Stimulated activated CD4-positive, alpha-beta T cell treated with anti-CD3 and anti-CD28 coated beads, TNF-alpha, amount 100 ng/mL, for 48 hours (primary cell): ENCODE data around the gene CLDN5.
"Not testable (repeated sequence)": the region's sequence is repeated elsewhere in the genome, so short reads cannot be mapped to it uniquely, and the experiment has no call there.

ENCODE experiments used
- DNase-seq, 3 donors: peaks; one replicate each; pipeline ENCODE4 v3.0.0-alpha.2; 2020; ENCODE audit warnings: low read depth in 3 of 3

The CLDN5 gene

DNA sequence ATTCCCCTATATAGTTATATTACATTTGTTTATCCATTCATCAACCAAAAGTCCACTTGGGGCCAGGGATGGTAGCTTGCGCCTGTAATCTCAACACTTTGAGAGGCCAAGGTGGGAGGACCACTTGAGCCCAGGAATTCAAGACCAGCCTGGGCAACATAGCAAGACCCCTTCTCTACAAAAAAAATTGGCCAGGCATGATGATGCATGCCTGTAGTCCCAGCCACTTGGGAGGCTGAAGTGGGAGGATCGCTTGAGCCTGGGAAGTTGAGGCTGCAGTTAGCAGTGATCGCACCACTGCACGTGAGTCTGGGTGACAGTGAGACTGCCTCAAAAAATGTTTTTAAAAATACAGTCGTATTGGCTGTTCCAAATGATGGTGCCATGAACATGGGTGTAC lies 24.2 kb upstream of the CLDN5 start:
- not testable (repeated sequence) for DNase-seq

DNA sequence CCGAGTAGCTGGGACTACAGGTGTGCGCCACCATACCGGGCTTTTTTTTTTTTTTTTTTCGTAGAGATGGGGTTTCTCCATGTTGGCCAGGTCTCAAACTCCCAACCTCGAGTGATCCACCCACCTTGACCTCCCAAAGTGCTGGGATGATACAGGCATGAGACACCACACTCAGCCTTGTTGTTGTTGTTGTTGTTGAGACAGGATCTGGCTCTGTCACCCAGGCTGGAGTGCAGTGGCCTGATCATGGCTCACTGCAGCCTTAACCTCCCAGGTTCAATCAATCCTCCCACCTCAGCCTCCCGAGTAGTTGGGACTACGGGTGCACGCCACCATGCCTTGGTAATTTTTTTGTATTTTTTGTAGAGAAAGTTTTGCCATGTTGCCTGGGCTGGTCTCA lies 23.4 kb upstream of the CLDN5 start:
- no peak for DNase-seq

DNA sequence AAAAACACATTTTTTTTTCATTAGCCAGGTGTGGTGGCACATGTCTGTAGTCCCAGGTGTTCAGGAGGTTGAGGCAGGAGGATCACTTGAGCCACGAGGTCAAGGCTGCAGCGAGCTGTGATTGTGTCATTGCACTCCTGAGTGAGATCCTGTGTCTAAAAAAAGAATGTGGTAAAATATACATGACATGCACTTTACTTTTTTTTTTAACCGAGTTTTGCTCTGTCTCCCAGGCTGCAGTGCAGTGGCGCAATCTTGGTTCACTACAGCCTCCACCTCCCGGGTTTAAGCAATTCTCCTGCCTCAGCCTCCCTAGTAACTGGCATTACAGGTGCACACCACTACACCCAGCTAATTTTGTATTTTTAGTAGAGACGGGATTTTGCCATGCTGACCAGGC lies 22.5 kb upstream of the CLDN5 start:
- DNase-seq, result no peak

DNA sequence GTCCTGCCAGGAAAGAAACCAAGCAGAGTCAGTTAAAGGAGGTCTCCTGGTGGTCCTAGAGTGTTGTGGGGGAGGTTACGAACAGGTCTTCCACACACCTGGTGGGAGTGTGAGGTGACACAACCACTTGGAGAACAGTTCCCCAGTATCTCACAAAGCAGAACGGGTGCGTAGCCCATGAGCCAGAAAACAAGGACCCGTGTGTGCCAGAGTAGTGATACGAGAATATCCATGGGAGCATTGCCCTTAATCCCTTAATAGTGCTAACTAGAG lies 21.7 kb upstream of the CLDN5 start:
- DNase-seq, result no peak

DNA sequence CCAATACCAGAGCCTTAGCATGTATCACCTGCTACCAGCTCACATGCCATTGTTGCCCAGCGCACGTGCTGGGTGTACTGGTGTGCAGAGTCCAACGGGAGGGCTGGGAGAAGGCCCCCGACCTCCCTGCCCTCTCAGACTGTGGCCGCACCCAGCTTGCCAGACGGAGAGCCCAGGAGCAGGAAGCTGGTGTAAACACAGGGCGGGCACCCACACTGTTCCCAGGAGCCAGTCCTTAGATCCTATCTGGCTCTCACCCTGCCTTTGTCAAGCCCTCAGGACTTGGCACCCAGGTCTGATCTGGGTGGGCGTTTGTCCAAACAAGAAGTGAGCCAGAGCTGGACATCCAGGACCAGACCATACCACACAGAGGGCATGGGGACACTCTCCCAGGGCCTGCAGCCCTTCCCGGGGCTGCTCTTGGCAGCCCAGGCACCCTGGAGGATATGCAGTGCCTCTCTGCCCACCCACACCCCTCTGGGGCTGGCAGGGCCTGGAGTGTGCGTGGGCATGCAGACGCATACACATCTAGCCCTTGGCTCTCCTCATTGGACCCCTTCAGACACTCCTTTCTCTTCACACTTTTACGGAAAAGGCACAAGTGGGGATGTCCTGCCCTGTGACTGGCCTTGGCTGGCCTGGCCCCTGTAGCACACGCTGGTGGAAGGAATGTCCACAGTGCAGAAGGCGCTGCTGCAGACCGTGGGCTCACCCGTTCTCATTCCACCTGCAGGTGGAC lies 19.9 kb upstream of the CLDN5 start:
- DNase-seq, result no peak

DNA sequence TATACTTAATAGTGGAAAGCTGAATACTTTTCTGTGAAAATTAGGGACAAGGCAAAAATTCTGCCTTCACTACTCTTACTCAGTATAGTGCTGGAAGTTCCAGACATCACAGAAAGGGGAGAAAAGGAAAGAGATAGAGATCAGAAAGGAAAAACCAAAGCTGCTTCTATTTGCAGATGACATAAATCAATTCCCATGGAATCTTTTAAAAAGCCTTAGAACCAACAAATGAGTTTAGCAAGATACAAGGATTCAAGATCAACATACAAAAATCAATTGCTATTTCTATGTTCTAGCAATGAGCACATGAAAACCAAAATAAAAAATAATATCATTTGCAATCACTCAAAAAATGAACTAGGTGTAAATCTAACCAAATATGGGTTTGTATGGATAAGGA lies 16.2 kb upstream of the CLDN5 start:
- no peak for DNase-seq

DNA sequence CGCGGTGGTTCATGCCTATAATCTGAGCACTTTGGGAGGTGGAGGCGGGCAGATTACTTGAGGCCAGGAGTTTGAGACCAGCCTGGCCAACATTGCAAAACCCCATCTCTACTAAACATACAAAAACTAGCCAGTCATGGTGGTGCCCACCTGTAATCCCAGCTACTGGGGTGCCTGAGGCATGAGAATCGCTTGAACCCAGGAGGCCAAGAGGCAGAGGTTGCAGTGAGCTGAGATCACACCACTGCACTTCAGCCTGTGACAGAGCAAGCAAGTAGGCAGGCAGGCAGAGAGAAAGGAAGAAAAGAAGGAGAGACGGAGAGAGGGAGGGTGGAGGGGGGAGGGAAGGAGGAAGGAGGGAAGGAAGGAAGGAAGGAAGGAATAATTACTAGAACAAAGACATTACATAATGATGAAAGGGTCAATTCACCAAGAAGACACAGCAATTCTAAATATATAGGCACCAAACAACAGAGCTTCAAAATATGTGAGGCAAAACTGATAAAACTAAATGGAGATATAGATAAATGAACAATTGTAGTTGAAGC lies 13.8 kb upstream of the CLDN5 start:
- DNase-seq, result no peak

DNA sequence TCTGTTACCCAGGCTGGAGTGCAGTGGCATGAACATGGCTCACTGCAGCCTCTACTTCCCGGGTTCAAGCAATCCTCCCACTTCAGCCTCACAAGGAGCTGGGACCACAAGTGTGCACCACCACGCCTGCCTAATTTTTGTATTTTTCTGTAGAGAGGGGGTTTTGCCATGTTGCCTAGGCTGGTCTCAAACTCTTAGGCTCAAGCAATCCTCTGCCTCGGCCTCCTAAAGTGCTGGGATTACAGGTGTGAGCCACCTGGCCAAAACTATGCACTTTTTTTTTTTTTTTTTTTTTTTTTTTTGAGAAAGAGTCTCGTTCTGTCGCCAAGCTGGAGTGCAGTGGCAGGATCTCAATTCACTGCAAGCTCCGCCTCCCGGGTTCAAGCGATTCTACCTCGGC lies 12.4 kb upstream of the CLDN5 start:
- DNase-seq, result no peak

DNA sequence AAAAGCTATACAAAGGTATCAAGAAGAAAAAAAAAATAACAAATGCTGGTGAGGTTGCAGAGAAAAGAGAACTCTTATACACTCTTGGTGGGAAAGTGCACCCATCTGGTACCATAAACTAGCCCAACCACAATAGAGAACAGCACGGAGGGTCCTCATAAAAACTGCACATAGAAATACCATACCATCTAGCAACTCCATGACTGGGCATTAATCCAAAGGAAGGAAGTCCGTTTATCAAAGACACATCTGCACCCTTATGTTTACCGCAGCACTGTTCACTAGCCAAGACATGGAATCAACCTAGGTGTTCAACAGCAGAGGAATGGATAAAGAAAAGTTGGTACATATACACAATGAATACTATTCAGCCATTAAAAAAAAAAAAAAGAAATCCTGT lies 10.8 kb upstream of the CLDN5 start:
- no peak for DNase-seq

DNA sequence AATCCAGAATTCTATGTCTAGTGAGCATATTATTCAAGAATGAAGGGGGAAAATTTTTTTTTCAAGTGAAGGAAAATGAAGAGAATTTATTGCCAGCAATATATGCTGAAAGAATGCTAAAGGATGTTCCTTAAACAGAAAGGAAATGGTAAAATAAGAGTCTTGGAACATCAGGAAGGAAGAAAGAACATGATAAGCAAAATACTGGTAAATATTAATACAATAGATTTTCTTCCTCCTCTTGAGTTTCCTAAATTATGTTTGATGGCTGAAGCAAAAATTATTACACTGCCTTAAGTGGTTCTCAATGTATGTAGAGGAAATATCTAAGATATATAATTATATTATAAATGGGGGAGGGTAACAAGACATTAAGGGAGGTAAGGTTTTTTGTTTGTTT lies 9.6 kb upstream of the CLDN5 start:
- no peak for DNase-seq

DNA sequence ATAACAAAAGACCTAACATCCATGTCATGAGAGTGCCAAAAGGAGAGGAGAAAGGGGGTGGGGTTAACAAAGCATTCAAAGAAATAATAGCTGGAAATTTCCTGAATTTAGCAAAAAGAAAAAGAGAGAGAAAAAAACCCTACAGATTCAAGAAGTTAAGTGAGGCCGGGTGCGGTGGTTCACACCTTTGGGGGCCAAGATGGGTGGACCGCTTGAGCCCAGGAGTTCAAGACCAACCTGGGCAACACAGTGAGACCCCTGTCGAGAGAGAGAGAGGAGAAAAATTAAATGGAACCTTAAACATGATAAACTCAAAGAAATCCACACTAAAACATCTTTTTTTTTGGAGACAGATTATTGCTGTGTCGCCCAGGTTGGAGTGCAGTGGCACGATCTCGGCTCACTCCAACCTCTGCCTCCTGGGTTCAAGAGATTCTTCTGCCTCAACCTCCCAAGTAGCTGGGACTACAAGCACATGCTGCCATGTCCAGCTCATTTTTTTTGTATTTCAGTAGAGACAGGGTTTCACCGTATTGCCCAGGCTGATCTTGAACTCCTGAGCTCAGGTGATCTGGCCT lies 8.9 kb upstream of the CLDN5 start:
- DNase-seq, result no peak

DNA sequence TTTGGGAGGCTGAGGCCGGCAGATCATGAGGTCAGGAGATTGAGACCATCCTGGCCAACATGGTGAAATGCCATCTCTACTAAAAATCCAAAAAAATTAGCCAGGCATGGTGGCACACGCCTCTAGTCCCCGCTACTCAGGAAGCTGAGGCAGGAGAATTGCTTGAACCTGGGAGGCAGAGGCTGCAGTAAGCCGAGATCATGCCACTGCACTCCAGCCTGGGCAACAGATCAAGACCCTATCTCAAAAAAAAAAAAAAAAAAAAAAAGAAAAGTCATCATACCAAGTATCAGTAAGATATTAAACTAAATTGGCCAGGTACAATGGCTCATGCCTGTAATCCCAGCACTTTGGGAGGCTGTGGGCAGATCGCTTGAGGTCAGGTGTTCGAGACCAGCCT lies 7.1 kb upstream of the CLDN5 start:
- not testable (repeated sequence) for DNase-seq

DNA sequence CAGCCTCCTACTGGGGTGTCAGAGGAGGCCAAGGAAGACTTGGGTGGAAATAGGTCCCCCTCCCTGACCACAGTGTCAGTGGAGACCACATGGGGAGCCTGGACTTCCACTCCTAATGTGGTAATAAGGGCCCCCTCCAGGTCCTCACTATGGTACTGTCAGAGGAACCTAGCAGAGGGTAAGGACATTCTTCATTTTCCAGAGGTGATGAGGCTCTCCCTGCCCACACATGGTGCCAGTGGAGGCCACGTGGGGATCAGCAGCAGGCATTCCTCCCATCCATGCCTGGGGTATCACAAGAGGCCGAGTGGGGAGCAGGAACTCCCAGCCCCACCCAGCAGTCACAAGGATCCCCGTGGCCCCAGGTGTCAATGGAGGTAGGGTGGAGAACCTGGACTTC lies 6.5 kb upstream of the CLDN5 start:
- no peak for DNase-seq

DNA sequence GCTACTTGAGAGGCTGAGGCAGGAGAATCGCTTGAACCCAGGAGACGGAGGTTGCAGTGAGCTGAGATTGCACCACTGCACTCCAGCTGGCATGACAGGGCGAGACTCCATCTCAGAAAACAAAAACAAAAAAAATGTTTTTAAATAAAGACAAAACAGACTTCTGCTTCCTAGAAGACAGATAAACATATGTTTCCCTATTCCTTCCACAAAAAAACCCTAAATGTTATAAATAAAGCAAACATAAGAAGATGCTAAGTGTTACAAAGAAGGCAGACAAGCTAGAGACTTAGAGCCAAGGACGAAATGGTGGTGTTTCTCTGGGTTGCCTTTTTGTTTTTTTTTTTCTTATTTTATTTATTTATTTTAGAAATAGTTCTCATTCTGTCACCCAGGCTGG lies 5.6 kb upstream of the CLDN5 start:
- DNase-seq, result no peak

DNA sequence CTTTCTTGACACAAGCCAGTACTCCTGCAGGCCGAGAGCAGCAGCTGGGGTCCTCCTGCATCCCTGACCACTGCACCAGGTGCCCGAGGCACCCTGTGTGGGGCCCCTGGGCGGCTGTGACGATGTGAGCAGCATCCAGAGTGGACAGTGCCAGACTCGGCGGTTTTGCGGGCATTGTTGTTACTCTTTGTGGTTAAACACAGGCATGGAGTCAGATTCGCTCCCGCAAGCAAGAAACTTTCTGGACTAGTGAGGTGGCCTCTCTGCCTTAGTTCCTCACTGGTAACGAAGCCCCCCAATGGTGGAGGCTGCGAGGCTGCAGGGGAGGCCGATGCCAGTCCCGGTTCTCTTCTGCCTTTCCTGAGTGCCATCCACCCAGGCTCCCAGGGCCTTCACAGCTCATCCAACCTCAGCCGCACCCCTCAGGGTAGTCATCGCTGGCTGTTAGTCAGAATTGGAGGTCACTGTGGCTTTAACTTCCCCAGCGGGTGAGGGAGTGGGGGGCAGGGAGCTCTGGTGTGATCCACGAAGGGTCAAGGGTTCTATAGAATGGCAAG lies 3.7 kb upstream of the CLDN5 start:
- DNase-seq, result no peak

DNA sequence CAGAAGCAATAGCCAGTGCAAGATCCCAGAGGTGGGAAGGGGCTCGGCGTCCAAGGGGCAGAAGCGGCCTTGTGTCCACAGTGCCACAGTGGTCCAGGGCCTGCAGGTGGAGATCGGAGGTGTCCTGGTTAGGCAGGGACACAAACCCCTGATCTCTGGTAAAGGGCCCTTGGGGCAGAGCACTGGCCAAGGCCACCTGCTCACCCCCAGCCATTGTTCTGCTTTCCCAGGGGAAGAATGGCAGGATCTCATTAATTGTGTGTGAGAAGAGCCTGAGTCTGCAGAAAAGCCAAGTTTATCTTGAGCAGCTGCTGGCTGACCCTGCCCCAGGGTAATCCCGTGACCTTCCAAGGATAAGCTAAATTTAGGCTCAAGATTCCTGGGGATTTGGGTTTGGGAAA lies 3.1 kb upstream of the CLDN5 start:
- DNase-seq, result no peak

DNA sequence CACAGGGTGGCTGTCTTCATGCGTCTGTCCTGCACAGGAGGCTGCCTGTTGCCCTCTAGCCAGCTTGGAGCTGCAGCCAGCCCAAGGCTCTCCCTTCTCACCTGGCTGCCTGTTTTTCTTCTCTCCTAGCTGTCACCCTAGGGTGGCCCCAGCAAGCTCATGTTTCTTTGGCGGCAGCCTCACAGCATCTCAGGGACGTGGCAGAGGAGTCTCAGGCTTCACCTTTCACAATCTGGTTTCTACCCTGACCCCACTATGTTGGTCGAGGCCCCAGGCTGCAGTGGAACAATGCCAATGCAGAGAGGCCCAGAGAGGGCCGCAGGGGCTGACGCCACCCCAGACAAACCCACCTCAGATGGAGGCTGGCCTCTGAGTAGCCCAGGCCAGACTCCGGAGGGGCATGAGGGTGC lies 2.5 kb upstream of the CLDN5 start:
- DNase-seq, result no peak

DNA sequence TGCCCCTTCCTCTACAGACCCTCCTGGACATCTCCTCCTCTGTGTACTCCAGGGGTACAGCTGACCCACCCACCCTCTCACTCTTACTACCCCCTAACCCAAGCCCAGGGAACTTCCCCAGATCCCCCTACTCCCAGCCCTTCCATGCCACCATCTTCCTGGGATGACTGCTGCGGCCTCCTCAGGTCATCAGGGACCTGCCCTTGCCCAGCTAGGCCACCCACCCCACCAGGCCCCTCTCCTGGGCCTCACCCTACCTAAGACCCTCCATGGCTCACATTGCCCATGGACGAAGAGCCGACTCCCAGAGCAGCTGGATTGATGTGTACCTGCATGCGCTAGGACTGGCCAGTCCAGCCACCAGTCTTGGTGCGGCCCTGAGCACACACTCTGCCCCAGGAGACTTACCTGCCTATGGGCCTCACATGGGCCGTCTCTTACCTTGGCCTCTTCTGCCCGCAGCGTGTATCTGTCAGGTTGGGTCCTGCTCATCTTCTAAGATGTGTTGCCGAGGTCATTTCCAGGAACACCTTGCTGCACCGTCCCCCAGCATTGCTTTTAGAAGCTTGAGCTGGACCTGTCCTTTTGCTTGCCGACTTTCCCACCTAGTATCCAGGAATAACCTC lies 2.0 kb upstream of the CLDN5 start:
- DNase-seq, result no peak

DNA sequence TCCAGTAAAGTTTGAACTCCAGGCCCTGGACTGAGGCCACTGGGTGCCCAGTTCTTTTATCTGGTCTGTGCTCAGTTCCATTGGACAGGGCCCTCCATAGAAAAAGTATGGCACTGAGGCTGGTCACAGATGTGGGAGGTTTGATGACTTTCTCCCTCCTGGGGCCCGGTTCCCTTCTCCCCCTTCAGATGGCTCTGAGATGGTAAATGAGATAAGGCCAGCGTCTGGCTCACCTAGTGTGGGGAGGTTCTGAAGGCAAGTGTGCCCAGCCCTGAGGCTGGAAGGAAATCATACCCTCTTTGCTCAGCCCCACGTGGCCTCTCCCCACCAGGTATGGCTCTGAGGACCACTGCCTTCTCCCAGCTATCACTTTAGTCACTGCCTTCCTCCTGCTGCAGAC lies 1.5 kb upstream of the CLDN5 start:
- no peak for DNase-seq

DNA sequence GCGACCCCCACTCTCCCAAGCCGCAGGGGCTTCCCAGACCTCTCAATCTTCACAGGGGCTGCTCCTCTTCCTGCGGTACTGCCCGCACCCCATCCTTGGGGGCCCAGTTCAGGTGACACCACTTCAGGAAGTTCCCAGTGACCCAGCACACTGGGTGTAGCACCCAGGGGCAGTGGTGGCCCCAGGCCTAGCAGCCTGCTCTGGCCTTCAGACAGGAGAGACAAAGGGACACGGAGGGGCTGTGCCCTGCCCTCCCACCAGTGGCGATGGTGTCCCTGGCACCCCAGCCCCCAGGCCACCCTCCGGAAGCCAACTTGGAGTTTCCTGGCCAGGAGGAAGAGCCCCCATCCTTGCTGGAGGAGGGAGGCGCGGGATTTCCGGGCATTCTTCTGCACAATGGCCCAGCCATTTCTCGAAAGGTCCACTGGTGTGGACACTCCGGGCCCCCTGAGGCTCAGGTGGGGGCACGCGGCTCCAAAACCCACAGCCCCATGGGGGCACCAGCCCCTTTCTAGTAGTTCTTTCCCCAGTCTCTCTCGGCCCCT lies 978 bp upstream of the CLDN5 start:
- DNase-seq, result no peak

DNA sequence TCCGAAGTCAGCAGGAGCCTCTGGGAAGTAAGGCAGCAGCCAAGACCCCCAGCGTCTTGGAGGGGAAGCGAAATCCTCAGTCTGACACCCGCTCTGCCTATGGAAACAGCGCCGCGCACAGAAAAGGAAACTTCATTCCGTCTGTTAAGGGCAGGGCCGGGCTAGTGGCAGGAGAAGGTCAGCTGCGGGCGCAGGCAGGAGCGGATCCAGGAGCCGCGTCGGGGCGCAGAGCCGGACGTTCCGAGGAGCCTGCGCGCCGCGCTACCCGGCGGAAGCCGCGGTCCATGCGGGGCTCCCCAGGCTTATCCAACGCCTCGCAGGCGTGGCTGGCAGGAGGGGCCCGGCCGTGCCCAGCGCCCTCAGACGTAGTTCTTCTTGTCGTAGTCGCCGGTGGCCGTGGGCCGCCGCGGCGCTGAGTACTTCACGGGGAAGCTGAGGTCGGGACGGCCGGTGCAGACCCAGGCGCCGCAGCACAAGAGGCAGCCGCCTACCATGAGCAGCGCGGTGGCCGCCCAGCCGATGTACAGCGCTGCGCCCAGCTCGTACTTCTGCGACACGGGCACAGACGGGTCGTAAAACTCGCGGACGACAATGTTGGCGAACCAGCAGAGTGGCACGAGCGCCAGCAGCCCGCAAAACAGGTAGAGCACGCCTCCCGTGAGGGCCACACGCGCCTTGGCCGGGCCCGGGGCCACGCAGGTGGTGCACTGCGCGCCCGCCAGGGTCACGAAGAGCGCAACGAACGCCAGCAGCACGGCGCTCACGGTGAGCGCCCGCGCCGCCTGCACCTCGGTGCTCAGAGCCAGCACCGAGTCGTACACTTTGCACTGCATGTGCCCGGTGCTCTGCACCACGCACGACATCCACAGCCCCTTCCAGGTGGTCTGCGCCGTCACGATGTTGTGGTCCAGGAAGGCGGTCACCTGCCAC lies 705 bp downstream of the CLDN5 start:
- DNase-seq, result no peak

DNA sequence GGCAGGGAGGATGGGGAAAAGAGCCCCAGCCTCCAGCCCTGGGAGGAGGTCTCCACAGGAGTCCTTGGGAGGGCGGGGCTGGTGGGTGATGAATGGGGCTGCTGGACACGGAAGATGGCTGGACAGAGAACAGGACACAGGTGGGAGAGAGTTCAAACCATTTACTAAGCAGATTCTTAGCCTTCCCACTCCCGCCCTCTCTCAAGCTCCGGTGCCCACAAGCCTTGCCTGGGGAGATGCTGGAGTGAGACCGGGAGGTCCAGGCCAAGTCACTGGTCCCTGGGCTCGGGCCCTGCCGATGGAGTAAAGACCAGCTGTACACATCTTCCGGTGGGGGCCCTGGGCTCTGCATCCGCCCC lies 1.4 kb downstream of the CLDN5 start:
- DNase-seq, result no peak
